ENCODE results near the gene DNAH5.
"Not testable (repeated sequence)": the region's sequence is repeated elsewhere in the genome, so short reads cannot be mapped to it uniquely, and the experiment has no call there.

The DNAH5 gene

GRCh38 chr5:13843175-13843846, 101.2 kb downstream of the DNAH5 start:
- DNase-seq (ENCODE audit: low read depth) = no peak

- no peak for DNase-seq (ENCODE audit: low read depth)
Observed at GRCh38 chr5:13833440-13833839, 111.0 kb downstream of the DNAH5 start.

GRCh38 chr5:13831351-13831750, 113.1 kb downstream of the DNAH5 start:
- no peak for DNase-seq (ENCODE audit: low read depth)

GRCh38 chr5:13830536-13830935, 114.0 kb downstream of the DNAH5 start:
- DNase-seq (ENCODE audit: low read depth) = no peak

- no peak for DNase-seq (ENCODE audit: low read depth)
Observed at GRCh38 chr5:13821366-13821765, 123.1 kb downstream of the DNAH5 start.

- DNase-seq (ENCODE audit: low read depth) = no peak
Observed at GRCh38 chr5:13816126-13816525, 128.4 kb downstream of the DNAH5 start.

GRCh38 chr5:13814301-13814700, 130.2 kb downstream of the DNAH5 start:
- no peak for DNase-seq (ENCODE audit: low read depth)

GRCh38 chr5:13809921-13810320, 134.6 kb downstream of the DNAH5 start:
- no peak for DNase-seq (ENCODE audit: low read depth)

GRCh38 chr5:13804336-13804735, 140.2 kb downstream of the DNAH5 start:
- no peak for DNase-seq (ENCODE audit: low read depth)

- DNase-seq (ENCODE audit: low read depth) = not testable (repeated sequence)
Observed at GRCh38 chr5:13798569-13798968, 145.9 kb downstream of the DNAH5 start.

- DNase-seq (ENCODE audit: low read depth) = no peak
Observed at GRCh38 chr5:13785781-13786415, 158.6 kb downstream of the DNAH5 start.

GRCh38 chr5:13783726-13784125, 160.8 kb downstream of the DNAH5 start:
- DNase-seq (ENCODE audit: low read depth) = no peak

GRCh38 chr5:13780081-13780480, 164.4 kb downstream of the DNAH5 start:
- no peak for DNase-seq (ENCODE audit: low read depth)

- no peak for DNase-seq (ENCODE audit: low read depth)
Observed at GRCh38 chr5:13773649-13774048, 170.8 kb downstream of the DNAH5 start.

GRCh38 chr5:13771011-13771571, 173.4 kb downstream of the DNAH5 start:
- DNase-seq (ENCODE audit: low read depth) = no peak

GRCh38 chr5:13766236-13766635, 178.3 kb downstream of the DNAH5 start:
- DNase-seq (ENCODE audit: low read depth) = no peak

- DNase-seq (ENCODE audit: low read depth) = no peak
Observed at GRCh38 chr5:13763719-13764118, 180.8 kb downstream of the DNAH5 start.

GRCh38 chr5:13749766-13750165, 194.7 kb downstream of the DNAH5 start:
- no peak for DNase-seq (ENCODE audit: low read depth)

GRCh38 chr5:13746026-13746425, 198.5 kb downstream of the DNAH5 start:
- no peak for DNase-seq (ENCODE audit: low read depth)

- no peak for DNase-seq (ENCODE audit: low read depth)
Observed at GRCh38 chr5:13745508-13745907, 199.0 kb downstream of the DNAH5 start.

- DNase-seq (ENCODE audit: low read depth) = no peak
Observed at GRCh38 chr5:13740471-13740870, 204.0 kb downstream of the DNAH5 start.

- DNase-seq (ENCODE audit: low read depth) = no peak
Observed at GRCh38 chr5:13739479-13739878, 205.0 kb downstream of the DNAH5 start.

GRCh38 chr5:13735691-13736090, 208.8 kb downstream of the DNAH5 start:
- no peak for DNase-seq (ENCODE audit: low read depth)

Data from activated T-helper 1 cell treated with Interleukin-2 at 50 U/mL for 16 hours (primary cell).